ENCODE results near the gene PCDHGC3.

The PCDHGC3 gene

DNA sequence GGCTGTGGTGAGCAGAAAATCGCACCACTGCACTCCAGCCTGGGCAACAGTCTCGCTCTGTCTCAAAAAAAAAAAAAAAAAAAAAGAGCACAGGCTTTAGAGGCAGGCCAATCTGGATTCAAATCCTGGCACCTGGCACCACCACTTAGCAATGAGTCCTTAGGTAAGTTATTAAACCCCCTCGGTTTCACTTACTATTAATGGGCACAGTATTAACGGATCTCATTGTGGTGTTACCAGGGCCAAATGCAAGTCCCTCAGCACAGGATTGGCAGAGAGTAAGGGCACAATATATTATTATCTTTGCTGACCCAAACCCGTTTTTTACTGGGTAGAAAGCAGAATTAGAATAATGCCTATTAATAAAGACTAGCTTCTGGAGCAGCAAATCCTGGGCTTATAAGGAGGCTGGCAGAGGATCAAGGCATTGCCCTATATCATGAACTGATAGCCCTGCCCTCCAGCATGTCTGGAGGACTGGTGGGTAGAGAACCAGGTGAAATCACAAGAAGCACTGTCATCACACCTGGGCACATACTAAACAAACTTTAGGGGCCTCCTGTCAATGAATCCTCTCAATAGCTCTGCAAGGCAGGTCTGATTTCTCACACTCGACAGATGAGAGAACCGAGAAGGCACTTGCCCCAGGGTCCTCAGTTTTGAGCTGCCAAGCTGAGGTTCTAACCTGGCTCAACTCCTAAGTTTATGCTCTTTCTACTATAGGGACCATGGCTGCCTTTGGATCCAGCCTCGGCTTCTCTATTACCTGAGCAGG, 30.8 kb downstream of the PCDHGC3 start:
- DNase-seq (ENCODE audit: low read depth, low spot score) = no peak
- H3K27ac ChIP-seq = peak overlapping the region; percentile 94

DNA sequence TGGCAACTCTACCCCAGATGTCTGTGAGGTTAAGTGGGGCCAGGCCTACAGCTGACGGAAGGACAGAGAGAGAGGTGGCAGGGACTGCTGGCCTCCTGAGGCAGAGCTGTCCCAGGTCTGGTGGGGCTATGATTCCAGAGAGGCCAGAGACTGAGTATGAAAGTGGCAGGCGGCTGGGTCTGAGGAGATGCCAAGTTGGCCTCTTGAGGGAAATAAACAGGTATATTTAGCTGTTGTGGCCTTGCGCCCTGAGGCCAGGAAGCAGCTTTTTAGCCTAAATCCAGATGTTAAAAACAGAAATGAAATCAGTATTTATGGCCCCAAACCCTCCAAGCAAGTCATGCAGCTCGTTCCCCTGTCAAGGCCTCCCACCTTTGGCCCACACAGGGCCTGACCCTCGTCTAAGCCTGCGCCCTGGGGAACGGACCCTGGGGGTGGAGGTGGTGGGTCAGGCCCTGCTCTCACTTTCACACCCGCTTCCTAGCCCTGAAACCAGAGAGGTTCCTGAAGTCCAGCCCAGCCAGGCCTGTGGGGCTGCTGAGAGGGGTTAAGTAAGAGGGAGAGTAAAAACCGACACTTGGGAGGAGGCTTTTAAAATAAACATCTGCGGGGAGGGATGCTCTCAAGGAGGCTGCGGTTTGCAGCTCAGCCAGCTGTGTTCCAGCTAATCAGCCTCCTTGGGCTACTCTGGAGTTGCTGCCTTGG, 31.8 kb downstream of the PCDHGC3 start:
- peak overlapping the region; percentile 94 for H3K27ac ChIP-seq
- DNase-seq (ENCODE audit: low read depth, low spot score) = no peak

DNA sequence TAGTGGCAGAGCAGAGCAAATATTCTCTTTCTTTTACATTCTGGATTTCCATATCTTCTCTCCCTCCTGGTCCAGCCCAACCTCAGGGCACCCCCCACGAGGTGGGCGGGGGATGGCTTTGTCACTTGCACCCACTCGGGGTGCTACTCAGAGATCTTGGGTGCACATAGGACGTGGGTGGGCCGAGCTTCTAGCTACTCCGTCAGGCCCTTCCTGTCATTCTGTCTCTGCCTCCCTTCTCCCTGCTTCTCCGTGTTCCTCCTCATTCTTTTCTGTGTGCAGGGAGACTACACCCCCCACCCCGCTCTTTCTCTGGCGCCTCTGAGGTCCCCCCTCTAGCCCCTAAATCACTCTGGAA, 32.7 kb downstream of the PCDHGC3 start:
- peak overlapping the region; percentile 94 for H3K27ac ChIP-seq
- no peak for DNase-seq (ENCODE audit: low read depth, low spot score)

DNA sequence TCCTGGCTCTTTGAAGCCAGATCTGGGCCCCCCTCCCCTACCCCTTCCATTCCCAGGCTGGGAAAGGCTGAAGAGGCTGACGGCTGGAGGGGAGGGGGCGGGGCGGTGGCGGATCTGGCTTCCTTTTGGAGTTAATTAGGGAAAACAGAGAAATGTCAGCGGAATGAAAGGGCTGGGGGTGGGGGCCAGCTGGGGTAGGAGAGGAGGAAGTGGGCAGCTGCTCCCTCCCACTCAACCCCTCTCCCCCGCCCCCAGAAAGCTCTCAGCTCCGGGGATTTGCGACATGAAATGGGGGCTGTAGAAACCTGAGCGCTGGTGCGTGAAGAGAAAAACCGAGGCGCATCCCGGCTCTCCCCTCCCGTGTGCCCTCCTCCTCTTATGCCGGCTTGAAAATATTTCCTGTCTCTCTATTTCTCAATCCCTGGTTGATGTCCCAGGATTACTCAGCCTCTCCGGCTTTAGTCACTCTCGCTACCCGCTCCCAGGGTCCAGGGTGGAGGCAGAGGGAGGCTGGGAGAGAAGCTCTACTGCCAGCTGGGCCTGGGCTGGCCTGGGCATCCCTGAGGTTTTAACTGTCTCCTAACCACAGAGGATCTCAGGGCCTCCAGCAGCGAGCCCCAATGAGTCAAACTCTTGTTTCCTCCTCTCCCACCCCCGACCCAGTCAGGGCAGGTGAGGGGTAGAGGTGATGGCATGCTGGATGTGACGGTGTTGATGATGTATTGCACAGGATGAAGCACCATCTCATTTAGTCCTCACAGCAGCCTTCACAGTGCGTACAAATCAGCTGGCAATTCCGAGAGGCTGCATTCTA, 33.2 kb downstream of the PCDHGC3 start:
- H3K27ac ChIP-seq = peak overlapping the region; percentile 94
- DNase-seq (ENCODE audit: low read depth, low spot score) = no peak

DNA sequence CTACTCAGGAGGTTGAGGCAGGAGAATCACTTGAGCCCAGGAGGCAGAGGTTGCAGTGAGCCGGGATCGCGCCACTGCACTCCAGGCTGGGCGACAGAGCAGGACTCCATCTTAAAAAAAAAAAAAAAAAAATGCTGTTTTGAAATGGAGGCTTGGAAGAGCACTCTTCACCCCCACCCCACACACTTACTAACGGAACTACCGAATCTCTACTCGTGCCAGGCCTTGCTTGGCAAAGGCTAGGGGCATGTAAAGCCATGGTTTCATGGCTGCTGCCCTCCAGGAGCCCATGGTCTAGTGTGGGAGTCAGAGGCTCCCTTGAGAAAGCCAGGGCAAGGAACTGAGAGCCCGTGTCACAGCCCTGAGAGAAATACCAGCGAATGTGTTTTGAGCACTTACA, 34.4 kb downstream of the PCDHGC3 start:
- H3K27ac ChIP-seq = peak overlapping the region; percentile 94
- DNase-seq (ENCODE audit: low read depth, low spot score) = no peak

DNA sequence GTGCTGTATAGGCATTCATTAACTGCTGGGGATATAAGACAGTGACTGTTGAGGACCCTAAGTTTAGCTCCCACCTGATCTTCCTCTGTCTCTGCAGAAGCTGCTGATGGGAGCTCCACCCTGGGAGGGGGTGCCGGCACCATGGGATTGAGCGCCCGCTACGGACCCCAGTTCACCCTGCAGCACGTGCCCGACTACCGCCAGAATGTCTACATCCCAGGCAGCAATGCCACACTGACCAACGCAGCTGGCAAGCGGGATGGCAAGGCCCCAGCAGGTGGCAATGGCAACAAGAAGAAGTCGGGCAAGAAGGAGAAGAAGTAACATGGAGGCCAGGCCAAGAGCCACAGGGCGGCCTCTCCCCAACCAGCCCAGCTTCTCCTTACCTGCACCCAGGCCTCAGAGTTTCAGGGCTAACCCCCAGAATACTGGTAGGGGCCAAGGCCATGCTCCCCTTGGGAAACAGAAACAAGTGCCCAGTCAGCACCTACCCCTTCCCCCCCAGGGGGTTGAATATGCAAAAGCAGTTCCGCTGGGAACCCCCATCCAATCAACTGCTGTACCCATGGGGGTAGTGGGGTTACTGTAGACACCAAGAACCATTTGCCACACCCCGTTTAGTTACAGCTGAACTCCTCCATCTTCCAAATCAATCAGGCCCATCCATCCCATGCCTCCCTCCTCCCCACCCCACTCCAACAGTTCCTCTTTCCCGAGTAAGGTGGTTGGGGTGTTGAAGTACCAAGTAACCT, 35.3 kb downstream of the PCDHGC3 start:
- no peak overlapping the region for H3K27ac ChIP-seq
- DNase-seq (ENCODE audit: low read depth, low spot score) = no peak

DNA sequence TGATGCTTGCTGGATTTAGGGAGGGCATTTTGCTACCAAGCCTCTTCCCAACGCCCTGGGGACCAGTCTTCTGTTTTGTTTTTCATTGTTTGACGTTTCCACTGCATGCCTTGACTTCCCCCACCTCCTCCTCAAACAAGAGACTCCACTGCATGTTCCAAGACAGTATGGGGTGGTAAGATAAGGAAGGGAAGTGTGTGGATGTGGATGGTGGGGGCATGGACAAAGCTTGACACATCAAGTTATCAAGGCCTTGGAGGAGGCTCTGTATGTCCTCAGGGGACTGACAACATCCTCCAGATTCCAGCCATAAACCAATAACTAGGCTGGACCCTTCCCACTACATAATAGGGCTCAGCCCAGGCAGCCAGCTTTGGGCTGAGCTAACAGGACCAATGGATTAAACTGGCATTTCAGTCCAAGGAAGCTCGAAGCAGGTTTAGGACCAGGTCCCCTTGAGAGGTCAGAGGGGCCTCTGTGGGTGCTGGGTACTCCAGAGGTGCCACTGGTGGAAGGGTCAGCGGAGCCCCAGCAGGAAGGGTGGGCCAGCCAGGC, 36.1 kb downstream of the PCDHGC3 start:
- H3K27ac ChIP-seq = peak overlapping the region; percentile 97

DNA sequence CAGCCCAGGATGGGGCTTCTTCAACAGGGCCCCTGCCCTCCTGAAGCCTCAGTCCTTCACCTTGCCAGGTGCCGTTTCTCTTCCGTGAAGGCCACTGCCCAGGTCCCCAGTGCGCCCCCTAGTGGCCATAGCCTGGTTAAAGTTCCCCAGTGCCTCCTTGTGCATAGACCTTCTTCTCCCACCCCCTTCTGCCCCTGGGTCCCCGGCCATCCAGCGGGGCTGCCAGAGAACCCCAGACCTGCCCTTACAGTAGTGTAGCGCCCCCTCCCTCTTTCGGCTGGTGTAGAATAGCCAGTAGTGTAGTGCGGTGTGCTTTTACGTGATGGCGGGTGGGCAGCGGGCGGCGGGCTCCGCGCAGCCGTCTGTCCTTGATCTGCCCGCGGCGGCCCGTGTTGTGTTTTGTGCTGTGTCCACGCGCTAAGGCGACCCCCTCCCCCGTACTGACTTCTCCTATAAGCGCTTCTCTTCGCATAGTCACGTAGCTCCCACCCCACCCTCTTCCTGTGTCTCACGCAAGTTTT, 36.7 kb downstream of the PCDHGC3 start:
- DNase-seq (ENCODE audit: low read depth, low spot score) = no peak
- peak overlapping the region; percentile 97 for H3K27ac ChIP-seq

More for the DNA sequence above, 36.1 kb downstream of the PCDHGC3 start:
- DNase-seq (ENCODE audit: low read depth, low spot score) = no peak

DNA sequence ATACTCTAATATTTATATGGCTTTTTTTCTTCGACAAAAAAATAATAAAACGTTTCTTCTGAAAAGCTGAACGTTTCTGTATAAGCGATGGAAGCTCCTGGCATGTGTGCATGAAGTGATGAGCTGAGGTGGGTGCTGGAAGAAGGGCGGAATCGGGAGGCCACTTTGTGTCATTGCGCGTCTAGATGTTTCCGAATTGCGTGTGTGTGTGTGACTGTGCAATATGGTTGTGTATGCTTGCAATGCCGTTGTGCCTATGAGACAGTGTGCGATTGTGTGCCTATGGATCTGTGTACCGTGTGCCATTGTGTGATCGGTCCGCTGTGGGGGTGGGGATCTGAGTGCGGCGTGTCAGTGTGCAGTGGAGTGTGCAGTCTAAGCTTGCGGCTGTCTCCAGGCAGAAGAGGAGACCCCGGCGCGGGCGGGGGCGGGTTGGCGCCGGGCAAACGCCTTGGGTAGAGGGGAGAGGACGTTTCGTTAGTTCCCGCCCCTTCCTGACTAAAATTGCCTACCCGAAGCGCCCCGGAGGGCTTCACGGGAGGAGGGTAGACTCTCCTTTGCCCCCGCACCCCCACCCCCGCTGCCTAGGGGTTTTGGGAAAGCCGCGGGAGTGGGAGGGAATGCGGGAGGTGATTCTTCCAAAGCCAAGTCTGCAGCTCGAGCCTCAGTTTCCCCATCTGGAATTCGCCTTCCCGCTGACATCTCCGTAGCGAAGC, 37.3 kb downstream of the PCDHGC3 start:
- no peak for DNase-seq (ENCODE audit: low read depth, low spot score)
- H3K27ac ChIP-seq = peak overlapping the region; percentile 97

DNA sequence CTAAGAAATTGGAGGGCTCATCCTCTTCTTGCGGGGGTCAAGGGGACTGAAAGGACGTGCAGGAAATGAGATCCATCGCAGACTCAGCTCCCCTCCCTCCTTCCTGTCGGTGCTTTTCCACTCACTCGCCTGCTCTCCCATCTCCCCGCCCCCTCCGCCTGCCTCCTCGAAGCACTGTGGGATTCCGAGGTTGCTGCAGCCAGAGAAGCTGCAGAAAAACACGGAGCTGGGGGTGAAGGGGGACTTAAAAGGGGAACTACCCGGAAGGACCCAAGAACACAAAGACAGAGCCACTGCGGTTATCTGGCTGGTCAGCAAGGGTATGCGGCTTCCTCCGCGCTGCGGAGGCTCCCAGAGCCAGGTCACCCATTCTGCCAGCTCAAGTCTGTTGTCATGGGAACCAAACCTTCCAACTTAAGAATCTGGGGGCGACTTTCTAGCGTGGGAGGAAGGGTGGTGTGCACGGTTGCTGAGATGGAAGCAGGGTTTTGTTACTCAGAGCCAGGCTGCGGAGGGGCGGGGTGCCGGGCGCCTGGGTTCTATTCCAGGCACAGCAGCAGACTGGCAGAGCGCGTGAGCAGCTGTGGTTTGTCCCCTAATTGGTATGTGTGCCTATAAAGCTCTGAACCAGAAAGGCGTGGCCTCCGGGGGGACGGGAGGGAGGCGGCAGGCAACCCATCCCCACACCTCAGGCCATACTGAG, 38.0 kb downstream of the PCDHGC3 start:
- H3K27ac ChIP-seq = peak overlapping the region; percentile 97
- no peak for DNase-seq (ENCODE audit: low read depth, low spot score)

DNA sequence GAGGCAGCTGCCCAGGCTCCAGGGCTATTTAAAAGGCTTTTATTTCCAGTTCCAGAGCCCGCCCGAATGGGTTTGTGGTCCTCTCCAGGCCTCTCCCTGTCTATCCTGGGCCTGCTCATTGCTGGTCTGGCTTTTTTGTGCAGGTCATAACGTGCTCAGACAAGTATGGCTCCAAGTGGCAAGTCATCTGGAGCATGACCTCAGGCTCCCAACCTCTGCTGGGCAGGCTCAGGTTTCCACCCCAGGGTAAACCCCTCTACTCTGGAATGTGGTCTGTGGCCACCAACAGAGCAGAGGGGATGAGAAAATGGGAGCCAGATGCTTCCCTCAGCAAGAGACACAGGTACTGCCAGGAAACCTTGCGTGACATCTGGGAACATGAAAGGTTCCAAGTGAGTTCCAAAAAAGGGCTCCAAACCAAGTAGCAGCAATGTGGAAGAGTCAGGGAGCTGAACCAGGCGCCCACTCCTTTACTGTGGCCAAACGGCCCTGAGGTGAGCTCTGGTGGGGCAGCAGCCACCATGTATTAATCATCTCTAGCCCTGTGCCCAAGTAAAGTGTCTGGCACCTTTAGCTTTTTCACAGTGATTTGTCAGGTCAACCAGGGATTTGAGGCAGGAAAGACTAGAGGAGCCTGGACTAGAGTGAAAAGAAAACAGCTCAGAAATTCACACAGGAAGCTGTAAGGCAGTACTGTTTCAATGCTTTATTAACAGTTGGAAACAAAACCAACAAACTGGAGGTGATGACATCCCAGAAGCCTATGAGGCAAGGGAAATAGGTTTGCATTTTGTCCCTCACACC, 38.8 kb downstream of the PCDHGC3 start:
- DNase-seq (ENCODE audit: low read depth, low spot score) = peak; percentile 88
- peak overlapping the region; percentile 97 for H3K27ac ChIP-seq

DNA sequence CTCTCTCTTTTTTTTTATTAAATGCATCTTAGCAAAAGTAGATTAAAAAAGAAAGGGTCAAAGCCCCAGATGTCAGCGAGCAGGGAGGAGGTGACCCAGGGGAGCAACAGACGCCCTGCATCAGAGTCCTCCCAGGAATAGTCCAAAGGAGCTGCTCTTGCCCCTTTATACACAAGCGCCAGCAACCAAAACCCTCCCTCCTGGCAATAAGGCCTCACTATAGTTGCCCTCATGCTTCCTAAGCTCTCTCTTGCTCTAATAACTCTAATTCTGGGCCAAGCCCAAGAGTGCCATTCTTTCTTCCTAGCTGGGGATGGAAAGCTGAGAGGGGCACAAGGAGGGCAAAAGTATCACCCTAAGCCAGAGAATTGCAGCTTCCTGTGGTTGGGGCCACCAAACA, 39.4 kb downstream of the PCDHGC3 start:
- DNase-seq (ENCODE audit: low read depth, low spot score) = no peak

DNA sequence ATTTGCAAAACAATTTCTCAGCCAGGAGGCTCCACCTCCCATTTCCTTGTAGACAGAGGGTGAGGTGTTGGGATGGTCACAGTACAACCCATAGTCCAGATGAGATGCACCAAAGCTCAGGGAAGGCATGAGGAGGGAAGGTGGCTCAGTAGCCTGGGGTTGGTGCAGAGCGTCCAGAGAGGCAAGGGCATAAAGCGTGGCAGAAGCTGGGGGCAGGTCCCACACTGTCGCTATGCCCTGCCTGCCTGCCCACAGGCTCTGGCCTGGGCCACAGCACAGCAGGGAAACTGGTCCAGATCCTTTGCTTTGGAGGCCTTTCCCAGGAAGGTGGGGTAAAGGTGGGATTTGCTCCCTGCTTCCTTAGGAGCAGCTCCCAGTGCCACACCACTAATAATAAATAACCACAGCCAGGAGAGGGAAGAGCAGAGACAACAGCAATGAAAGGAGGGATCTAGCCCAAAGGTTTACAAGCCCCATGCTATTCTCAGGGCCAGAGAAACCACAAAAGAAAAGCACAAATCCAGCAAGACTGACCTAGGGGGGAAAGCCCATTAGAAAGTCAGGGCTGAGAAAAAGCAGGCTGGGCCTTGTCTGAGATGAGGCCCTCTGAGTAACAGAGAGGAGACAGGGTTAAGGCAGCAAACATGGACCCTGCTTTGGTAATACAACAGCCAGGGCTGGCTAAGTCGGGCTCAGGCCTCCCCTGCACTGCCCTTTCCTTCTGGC, 40.3 kb downstream of the PCDHGC3 start:
- DNase-seq (ENCODE audit: low read depth, low spot score) = no peak
- H3K27ac ChIP-seq = peak overlapping the region; percentile 97

More for the DNA sequence above, 39.4 kb downstream of the PCDHGC3 start:
- H3K27ac ChIP-seq = peak overlapping the region; percentile 97

DNA sequence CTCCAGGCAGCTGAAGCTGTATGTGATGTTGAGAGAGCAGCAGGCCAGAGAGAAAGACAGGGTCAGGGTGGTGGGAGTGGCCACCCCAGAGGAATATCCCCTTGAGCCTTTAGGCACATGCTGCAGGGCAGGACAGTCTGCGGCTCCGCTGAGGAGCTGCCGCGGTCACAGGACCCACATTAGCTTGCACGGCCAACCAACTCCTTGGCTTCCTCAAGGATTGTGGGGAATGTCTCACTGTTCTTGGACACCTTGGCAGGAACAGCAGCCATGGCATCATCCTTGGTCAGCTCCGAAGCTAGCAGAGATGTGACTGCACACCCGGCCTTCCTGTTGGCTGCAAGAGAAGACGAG, 40.9 kb downstream of the PCDHGC3 start:
- no peak for DNase-seq (ENCODE audit: low read depth, low spot score)
- H3K27ac ChIP-seq = peak overlapping the region; percentile 97

DNA sequence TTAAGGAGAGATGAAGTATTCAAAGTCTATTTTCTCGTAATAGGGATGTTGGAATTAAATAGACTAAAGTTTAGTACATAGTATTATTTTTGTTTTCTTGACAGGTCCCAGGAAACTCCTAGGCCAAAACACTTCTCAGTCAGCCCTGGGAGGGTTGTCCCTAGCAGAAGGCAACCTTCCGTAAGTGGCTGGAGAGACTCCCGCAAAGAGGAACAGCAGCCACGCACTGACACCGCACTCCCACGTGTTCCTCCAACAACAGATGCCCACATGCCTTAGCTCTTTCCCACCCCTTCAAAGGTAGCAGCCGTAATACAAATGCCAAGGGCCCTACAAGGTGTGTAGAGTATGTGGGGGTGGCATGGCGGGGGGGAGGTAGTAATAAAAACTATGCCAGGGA, 41.5 kb downstream of the PCDHGC3 start:
- no peak for DNase-seq (ENCODE audit: low read depth, low spot score)
- peak overlapping the region; percentile 97 for H3K27ac ChIP-seq

DNA sequence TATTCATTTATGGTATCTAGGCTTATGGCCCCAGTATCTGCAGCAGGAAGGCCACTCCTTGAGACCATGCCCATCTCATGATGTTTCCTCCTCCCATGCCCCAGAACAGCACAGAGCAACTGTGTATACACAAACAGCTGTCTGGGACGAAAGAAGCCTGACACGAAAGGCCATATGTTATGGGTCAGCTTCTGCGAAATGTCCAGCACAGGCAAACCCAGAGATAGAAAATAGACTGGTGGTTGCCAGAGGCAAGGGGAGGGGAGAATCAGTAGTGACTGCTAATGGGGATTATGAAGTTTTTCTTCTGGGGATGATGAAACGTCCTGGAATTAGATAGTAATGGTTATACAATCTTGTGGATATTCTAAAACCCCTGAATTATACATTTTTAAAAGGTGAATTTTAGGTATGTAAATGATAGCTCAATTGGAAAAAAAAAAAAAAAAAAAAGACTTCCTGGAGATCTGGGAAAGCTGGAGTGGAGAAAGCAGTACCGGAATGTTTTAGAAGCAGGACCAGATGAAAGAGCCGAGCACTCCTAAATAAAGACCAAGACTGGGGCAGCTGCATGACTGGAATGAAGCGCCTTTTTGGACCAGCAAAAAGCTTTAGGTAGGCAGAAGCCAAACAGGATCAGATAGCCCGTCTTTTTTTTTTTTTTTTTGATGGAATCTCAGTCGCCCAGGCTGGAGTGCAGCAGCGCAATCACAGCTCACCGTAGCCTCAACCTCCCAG, 42.3 kb downstream of the PCDHGC3 start:
- H3K27ac ChIP-seq = peak overlapping the region; percentile 97
- no peak for DNase-seq (ENCODE audit: low read depth, low spot score)
